NCI-H187 treated with DMSO at 0.1 percent for 48 hours (cell line): Measurements from ENCODE around the gene TNPO3.

Experiments
- DNase-seq: peaks from one replicate; lab custom pipeline; 2025; lab: John Stamatoyannopoulos, UW

Gene TNPO3

GRCh38 chr7:128906766-128907559, 147.9 kb downstream of the TNPO3 start:
- no peak for DNase-seq

- DNase-seq: no peak
Observed at GRCh38 chr7:128906001-128906765, 148.7 kb downstream of the TNPO3 start.

- peak; percentile 10 for DNase-seq
Observed at GRCh38 chr7:128904381-128905197, 150.3 kb downstream of the TNPO3 start.
